Prostate gland (tissue), 1 donor: ENCODE measurements around the gene ABCA1.

Experiments
- POLR2A ChIP-seq: fragments of 450-650 bp; IDR thresholded peaks from one replicate; pipeline ENCODE4 v1.6.1; 2016; ENCODE audit warnings: antibody characterized with exemption, mild to moderate bottlenecking
- POLR2AphosphoS5 ChIP-seq: sonication (generic); formaldehyde crosslinking; IDR thresholded peaks from one replicate; pipeline ENCODE4 v1.6.1; 2017; ENCODE audit warnings: antibody characterized with exemption

GRCh38 chr9:104895572-104895971, 32.4 kb downstream of the ABCA1 start:
- TF ChIP-seq POLR2A (no peak), POLR2AphosphoS5 (no peak)
